Measurements from ENCODE around the gene OLFM3.

The OLFM3 gene

GRCh38 chr1:101942516-101943193, 54.1 kb downstream of the OLFM3 start:
- no peak for DNase-seq

DNA sequence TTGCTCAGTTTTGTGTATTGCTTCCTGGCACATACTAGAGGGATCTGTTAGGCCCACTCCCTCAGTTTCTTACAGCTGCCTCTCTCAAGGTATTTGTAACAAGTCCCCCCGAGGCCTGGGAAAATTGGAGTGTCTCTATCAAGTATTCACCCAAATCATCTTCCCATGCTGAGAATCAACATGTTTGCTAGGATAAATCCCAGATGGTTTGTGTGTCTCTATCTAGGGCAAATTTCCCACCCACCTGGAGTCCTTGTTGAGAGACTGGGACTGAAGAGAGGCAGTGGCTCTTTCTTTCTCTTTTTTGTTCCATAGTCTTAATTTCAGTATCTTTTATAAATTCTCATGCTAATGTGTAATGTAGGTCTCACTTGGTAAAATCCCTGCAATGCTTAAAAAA, 58.0 kb downstream of the OLFM3 start:
- no peak for DNase-seq

- DNase-seq, result no peak
These were observed 67.4 kb downstream of the OLFM3 start for GRCh38 chr1:101929343-101929742.

DNA sequence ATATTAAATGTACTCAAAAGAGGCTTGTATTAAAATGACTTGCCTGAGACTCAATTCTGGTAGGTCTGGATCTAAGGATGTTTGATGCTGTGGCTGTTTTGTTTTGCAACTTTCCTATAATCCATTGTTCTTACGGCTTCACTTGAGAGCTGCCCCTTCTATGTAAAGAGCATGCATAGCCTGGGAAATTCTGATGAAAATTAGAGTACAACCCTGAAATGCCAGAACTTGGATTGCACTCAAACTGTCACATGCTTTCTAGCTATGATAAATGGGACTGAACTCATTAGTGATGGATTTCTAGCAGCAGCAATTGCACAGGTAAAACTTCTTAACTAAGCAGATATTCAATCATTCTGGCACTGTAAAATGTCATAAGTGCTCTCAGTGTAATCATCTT, 67.9 kb downstream of the OLFM3 start:
- no peak for DNase-seq

GRCh38 chr1:101924700-101925099, 72.0 kb downstream of the OLFM3 start:
- DNase-seq, result no peak

- DNase-seq, result no peak
These were observed 76.1 kb downstream of the OLFM3 start for GRCh38 chr1:101920577-101920976.

GRCh38 chr1:101918277-101918676, 78.4 kb downstream of the OLFM3 start:
- DNase-seq, result no peak

DNA sequence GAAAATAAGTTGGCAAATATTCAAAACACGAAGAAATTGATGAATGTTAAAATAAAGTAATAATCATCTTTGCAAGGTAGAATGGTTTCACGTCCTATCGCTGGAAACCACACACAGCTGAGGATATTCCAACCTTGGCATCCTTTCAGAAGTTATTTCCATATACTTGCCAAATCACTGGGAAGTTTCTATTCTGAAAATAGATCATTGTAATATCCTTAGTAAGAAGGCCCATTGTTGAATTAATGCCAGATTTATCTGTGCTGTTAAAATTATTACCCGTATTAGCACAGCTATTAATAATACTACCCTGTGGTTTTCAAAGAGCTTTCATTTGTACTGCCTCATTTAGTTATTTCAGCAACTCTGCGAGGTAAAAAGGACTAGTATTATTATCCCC, 81.1 kb downstream of the OLFM3 start:
- no peak for DNase-seq

- no peak for DNase-seq
These were observed 82.1 kb downstream of the OLFM3 start for GRCh38 chr1:101914473-101915242.

DNA sequence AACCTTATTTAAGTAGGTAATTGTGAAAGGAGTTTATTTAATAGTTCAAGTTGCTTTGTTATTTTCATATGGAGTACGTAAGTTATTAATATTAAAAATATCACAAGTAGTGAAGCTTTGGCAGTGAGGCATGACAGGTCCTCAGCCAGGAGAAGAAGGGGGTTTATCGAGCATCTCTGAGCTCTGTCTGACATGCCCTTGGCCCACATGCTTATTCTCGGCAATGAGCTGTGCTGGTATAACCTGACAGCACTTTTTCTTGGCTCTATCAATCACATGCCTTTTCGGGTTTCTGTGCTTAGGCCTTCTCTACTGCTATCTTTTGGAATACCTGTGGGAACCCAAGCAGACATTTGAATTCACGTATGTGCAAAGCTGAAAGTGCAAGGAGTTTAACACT, 84.8 kb downstream of the OLFM3 start:
- DNase-seq, result no peak

DNA sequence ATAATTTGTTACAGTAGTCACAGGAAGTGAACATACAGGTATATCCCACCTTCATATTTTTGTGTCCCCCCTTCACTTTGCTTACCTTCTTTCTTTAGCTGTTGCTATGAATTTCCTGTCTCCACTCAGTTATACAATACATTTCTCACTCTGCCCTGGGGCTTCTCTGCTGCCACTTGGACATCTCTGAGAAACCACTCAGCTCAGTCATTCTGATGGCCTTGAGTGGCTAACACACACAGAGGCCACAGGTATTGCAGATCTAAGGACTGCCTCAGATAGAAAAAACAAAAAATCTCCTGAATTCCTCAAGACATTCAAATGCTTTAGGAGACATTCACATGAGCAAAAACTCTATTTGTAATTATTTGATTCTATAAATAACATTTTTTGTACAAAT, 87.7 kb downstream of the OLFM3 start:
- DNase-seq, result no peak

- DNase-seq, result no peak
These were observed 89.5 kb downstream of the OLFM3 start for GRCh38 chr1:101907264-101907663.

DNA sequence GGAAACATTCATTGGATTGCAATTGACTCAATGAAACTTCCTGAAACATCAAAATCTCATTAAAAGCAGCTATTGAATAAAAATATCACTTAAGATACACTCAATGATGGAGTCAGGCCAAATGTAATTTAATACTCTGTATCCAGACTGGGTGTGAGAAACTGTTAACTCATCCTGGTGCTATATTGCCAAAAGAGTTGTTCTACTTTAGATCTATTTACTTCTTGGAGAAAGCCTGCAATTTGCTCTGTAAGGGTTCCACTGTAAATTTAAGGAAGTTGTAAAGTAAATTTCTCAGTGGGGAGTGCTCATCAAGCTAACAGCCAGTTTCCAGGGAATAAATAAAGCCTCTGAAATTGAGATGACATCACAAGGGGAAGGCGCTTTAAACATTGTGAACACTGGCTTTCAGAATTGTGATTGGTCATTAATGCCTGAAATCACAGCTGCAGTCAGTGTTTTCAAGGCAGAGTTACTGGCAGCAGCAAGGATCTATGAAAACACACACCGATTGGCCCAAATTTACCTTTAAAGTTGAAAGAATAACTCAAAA, 91.4 kb downstream of the OLFM3 start:
- no peak for DNase-seq

GRCh38 chr1:101902199-101902598, 94.5 kb downstream of the OLFM3 start:
- DNase-seq, result no peak

DNA sequence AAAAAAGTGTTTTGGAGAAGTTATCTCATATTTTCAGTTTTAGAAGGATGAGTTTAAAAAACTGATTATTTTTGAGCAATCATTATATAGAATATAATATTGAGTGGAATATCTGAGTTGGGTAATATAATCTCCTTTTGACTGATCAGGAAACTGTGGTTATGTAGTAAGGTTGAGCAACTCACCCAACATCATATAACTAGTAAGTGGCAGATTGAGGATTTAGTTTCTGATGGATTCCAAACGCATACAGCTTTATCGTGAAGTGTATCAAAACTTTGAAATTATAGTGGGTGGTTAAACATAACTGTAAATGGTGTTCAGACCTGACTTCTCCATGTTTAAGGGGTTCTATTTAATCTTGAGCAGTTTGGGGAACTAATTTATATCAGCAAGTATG, 98.6 kb downstream of the OLFM3 start:
- DNase-seq, result no peak

DNA sequence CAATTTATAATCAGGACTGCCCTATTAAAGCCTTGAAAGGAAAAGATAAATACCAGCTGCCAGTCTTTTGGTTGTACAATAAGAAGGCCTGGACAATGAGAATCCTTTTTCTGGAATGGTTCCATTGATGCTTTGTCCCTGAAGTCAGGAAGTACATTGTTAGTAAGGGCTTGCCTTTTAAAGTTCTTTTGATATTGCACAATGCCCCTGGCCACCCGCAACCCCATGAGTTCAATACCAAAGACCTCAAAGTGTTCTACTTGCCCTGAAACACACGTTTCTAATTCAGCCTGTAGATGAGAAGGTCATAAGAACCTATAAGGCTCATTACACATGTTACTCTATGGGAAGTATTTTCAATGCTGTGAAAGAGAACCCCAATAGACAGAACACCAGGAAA, 112.1 kb downstream of the OLFM3 start:
- no peak for DNase-seq

GRCh38 chr1:101875891-101876290, 120.8 kb downstream of the OLFM3 start:
- no peak for DNase-seq

GRCh38 chr1:101873672-101874071, 123.1 kb downstream of the OLFM3 start:
- DNase-seq, result no peak

DNA sequence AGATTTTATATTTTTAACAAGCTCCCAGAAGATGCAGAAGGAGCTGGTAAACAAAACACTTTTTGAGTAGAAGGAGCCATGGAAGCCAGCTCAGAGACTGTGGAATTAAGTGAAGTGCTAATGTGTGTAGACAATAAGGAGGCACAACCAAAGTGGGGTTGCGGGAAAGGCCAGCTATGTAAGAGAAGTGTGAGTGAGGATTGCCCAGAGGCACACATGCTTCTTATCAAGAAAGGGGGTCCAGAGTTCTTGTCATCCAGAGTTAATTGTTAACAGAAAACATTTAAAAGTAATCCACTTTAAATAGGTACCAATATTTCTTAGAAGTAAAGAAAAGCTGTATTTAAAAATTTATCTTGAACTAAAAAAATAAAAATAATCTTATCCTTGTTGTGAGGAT, 136.8 kb downstream of the OLFM3 start:
- no peak for DNase-seq

GRCh38 chr1:101854271-101854670, 142.5 kb downstream of the OLFM3 start:
- DNase-seq, result no peak

DNA sequence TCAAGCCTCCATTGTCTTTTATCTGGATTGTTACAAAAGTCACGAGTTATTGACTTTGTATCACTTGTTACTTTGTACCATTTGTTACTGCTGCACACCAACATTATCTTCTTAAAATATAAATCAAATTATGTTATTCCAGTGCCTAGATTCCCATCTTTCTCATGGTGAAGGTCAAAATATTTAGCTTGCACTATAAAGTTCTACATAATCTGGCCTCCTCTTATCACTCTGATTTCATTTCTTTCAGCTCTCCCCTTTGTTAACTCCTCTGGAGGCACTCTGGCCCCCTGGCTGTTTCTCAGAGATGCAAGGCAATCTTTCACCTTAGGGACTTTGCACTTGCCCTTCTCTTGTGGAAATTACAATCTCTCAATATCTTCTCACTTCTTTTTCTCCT, 143.8 kb downstream of the OLFM3 start:
- no peak for DNase-seq

DNA sequence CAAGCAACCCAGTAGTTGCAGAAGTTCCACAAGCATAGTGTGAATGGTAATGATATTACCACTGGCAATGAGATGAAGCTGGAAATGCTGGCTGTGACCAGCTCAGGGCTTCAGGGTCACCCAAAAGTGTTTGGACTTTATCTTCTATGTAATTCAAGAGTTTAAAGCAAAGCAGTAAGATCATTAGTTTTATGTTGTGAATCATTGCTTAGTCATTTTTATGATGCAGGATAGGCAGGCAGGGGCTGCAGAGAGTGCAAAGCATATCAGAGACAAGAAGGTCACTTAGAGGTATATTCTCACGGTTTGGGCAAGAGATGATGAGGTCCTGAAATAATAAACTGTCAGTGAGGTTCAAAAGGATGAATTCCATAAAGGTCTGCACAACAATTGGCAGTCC, 147.4 kb downstream of the OLFM3 start:
- DNase-seq, result no peak

DNA sequence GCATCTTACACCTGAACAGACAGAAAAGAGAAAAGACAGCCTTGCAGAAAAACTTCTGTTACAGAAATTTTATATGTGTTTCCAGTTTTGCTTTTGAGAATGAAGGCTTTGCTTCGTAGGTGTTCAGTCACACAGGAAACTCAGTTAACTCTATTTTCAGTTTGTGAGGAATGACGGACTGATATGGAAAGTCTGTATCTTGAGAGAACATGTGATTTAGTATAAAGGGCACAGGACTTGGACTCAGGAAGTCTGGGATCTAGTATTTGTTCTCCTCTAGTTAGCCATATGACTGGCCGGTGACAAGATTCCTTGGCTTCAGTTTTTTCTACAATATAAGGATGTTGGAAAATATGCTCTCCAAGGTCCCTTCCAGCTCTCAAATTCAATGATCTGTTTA, 149.1 kb downstream of the OLFM3 start:
- no peak for DNase-seq

DNA sequence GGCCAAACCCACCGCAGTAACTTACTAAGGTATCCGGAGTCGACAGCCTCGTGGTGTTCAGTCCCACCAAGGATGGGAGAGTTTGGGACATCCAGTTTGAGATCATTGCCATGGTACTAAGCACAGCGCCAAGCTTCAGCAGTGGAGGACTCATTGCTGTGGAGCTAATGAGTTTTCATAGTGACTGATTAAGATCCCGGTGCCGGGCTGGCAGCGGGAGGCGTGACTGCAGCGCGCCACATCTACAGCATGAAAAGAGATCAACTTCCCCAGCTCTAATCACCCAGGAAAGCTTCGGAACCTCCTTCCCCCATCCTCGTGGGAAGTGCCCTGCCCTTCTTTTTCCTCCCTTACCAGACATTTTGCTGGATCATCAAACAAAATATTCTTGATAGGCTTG, 149.9 kb downstream of the OLFM3 start:
- DNase-seq, result no peak

DNA sequence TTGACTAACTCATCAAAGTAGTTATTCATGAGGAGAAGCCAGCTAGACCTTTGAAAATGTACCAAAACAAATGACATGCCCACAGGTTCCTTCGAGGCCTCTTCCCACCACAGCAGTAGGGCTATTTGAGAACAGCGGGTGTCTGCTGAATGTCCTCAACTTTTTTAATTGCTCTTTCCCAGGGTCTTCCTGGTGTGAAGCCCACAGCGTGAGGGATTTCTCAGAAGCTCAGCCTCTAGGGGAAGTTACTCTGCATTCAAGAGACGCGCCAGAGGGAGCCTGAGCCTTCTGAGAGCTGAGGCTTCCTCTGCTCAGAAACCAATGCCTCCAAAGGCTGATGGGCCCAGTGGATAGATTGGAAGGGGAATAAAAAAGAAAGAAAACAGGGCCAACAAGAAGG, 153.6 kb downstream of the OLFM3 start:
- DNase-seq, result no peak
